ENCODE data around the gene VAT1. TPM values are rescaled to one million over a fixed set of nuclear protein-coding genes. Genes with fewer than 3 reads are reported as not detected.
A peak's percentile ranks its signal among the peaks of the same experiment; 100 is the strongest.

The VAT1 gene
- total and polyA plus RNA-seq, 2 of the 13 experiments (the other 11 are each of a cell fraction or from before 2014, with no cell fraction given) = 143 to 205 TPM

- no peak overlapping the region for H3K4me3 ChIP-seq (replicated peaks in 1 of 3; ENCODE audit: insufficient read depth in 1 of 3, low read depth in 2 of 3, low read length in 3 of 3)
- DNase-seq (ENCODE audit: low spot score) (no peak), ATAC-seq (no peak), FAIRE-seq (no peak)
- no peak overlapping the region for H3K27ac ChIP-seq (ENCODE audit: extremely low read length, insufficient read depth, low read length)
- 88% methylated on average over 4 of the region's 4 CpGs for WGBS (ENCODE audit: low lambda C conversion rate)
- CTCF ChIA-PET (ENCODE audit: low intra/inter-chr PET ratio, low total read pairs) = no interaction called here
- H3K79me2 ChIP-seq (ENCODE audit: insufficient read depth, low read length) = no peaks in the 10 kb centered on the region
- POLR2A ChIA-PET = interaction anchor here (1.1 kb wide), 1 partner anchor 46 kb away, joined by 3 read pairs; the partner anchor contains the start of gene RPL27
- no peaks in the 10 kb centered on the region for H3K27me3 ChIP-seq (ENCODE audit: control insufficient read depth in 1 of 2, insufficient read depth in 2 of 2, low read length in 2 of 2)
- no peak overlapping the region for H2AFZ ChIP-seq (ENCODE audit: low read length)
- TF ChIP-seq ZNF629 (CRISPR knock-in tag; conservative IDR thresholded peaks at IDR 0.05) (peak; percentile 63), ZNF143 (CRISPR knock-in tag; IDR thresholded peaks at IDR 0.05) (no peak)
- H3K9me3 ChIP-seq (ENCODE audit: low read length) = no peaks in the 10 kb centered on the region
- no TSS peak for BruUV-seq (replicated peaks)
- H3K36me3 ChIP-seq (replicated peaks in 1 of 2; ENCODE audit: control insufficient read depth in 1 of 2, insufficient read depth in 2 of 2, low read length in 2 of 2) = peaks cover 2 to 11% of the 10 kb centered on the region in 2 experiments; a peak in 2 of 5 replicates
- H3K4me2 ChIP-seq (ENCODE audit: low read depth, low read length) = no peak overlapping the region
- H3K9ac ChIP-seq (ENCODE audit: insufficient read depth, low read depth, low read length) = no peak overlapping the region
- in situ Hi-C loops (cut with HindIII; ENCODE audit: extremely low pct_ligation_motif_present, low pct_unique_long_range_greater_than_20kb) (no loop called here), intact Hi-C loops (cut with micrococcal nuclease; ENCODE audit: unreplicated experiment) (no loop called here)
- no peaks in the 10 kb centered on the region for H4K20me1 ChIP-seq (ENCODE audit: insufficient read depth, low read length)
- peaks cover 27% of the 10 kb centered on the region for H3K4me1 ChIP-seq (ENCODE audit: insufficient read depth, low read length)
Measured at GRCh38 chr17:43044024-43044423, 21.8 kb upstream of the VAT1 start.

DNA sequence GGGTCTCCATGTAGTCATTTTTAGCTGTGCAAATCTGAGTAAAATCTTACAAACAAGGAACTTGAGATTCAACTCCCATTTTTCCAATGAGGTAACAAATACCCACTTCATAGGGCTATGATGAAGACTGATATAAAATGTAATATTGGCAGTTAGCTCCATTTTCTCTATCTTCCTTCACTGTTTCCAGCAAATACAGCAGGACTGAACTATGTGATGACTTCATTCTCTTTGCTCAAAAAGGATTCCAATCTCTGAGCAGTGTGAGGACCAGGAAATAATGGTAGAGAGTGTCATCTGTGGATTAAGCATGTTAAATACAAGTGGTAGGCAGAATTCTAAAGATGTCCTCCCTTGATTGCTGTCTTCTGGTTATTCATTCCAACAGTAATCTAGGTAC, 21.1 kb upstream of the VAT1 start:
- no peaks in the 10 kb centered on the region for H3K27me3 ChIP-seq (ENCODE audit: control insufficient read depth in 1 of 2, insufficient read depth in 2 of 2, low read length in 2 of 2)
- no peak overlapping the region for H3K9ac ChIP-seq (ENCODE audit: insufficient read depth, low read depth, low read length)
- H3K79me2 ChIP-seq (ENCODE audit: insufficient read depth, low read length) = no peaks in the 10 kb centered on the region
- BruUV-seq (replicated peaks) = no TSS peak
- H2AFZ ChIP-seq (ENCODE audit: low read length) = no peak overlapping the region
- no peak overlapping the region for H3K27ac ChIP-seq (ENCODE audit: extremely low read length, insufficient read depth, low read length)
- no peaks in the 10 kb centered on the region for H3K9me3 ChIP-seq (ENCODE audit: low read length)
- intact Hi-C loops (cut with micrococcal nuclease; ENCODE audit: unreplicated experiment) (no loop called here), in situ Hi-C loops (cut with HindIII; ENCODE audit: extremely low pct_ligation_motif_present, low pct_unique_long_range_greater_than_20kb) (no loop called here)
- peaks cover 27% of the 10 kb centered on the region for H3K4me1 ChIP-seq (ENCODE audit: insufficient read depth, low read length)
- FAIRE-seq (no peak), DNase-seq (ENCODE audit: low spot score) (no peak), ATAC-seq (no peak)
- no peak overlapping the region for H3K4me2 ChIP-seq (ENCODE audit: low read depth, low read length)
- no peak overlapping the region for H3K4me3 ChIP-seq (replicated peaks in 1 of 3; ENCODE audit: insufficient read depth in 1 of 3, low read depth in 2 of 3, low read length in 3 of 3)
- H3K36me3 ChIP-seq (replicated peaks in 1 of 2; ENCODE audit: control insufficient read depth in 1 of 2, insufficient read depth in 2 of 2, low read length in 2 of 2) = peaks cover 0 to 6% of the 10 kb centered on the region in 2 experiments; a peak in 1 of 5 replicates
- CTCF ChIA-PET (ENCODE audit: low intra/inter-chr PET ratio, low total read pairs) = no interaction called here
- POLR2A ChIA-PET = interaction anchor here (1.9 kb wide), 1 partner anchor 25 kb away, joined by 7 read pairs; no protein-coding TSS in a partner anchor
- no peaks in the 10 kb centered on the region for H4K20me1 ChIP-seq (ENCODE audit: insufficient read depth, low read length)
- TF ChIP-seq RCOR2 (CRISPR knock-in tag; IDR thresholded peaks at IDR 0.05) (no peak), ZNF274 (CRISPR knock-in tag; IDR thresholded peaks at IDR 0.05) (no peak), FOXC1 (CRISPR knock-in tag; IDR thresholded peaks at IDR 0.05; ENCODE audit: borderline replicate concordance) (no peak), SRY (CRISPR knock-in tag; IDR thresholded peaks at IDR 0.05) (no peak), ZMYM3 (CRISPR knock-in tag; IDR thresholded peaks at IDR 0.05) (no peak), PRMT3 (CRISPR knock-in tag; IDR thresholded peaks at IDR 0.05; ENCODE audit: borderline replicate concordance, low read depth) (no peak), STAG1 (CRISPR knock-in tag; IDR thresholded peaks at IDR 0.05) (no peak), CHCHD3 (CRISPR knock-in tag; IDR thresholded peaks at IDR 0.05) (no peak), KDM3A (CRISPR knock-in tag; IDR thresholded peaks at IDR 0.05; ENCODE audit: low read depth) (no peak), POLR2G (IDR thresholded peaks at IDR 0.05; ENCODE audit: low read depth, low read length) (no peak)
- TF ChIP-seq, protein P1, sequence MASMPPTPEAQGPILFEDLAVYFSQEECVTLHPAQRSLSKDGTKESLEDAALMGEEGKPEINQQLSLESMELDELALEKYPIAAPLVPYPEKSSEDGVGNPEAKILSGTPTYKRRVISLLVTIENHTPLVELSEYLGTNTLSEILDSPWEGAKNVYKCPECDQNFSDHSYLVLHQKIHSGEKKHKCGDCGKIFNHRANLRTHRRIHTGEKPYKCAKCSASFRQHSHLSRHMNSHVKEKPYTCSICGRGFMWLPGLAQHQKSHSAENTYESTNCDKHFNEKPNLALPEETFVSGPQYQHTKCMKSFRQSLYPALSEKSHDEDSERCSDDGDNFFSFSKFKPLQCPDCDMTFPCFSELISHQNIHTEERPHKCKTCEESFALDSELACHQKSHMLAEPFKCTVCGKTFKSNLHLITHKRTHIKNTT (CRISPR knock-in tag; IDR thresholded peaks at IDR 0.05) = no peak
- TF ChIP-seq, protein P2, sequence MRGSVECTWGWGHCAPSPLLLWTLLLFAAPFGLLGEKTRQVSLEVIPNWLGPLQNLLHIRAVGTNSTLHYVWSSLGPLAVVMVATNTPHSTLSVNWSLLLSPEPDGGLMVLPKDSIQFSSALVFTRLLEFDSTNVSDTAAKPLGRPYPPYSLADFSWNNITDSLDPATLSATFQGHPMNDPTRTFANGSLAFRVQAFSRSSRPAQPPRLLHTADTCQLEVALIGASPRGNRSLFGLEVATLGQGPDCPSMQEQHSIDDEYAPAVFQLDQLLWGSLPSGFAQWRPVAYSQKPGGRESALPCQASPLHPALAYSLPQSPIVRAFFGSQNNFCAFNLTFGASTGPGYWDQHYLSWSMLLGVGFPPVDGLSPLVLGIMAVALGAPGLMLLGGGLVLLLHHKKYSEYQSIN (CRISPR knock-in tag; IDR thresholded peaks at IDR 0.05; ENCODE audit: borderline replicate concordance) = no peak
